ENCODE measurements around the gene ARFGEF2. TPM values are rescaled to one million over a fixed set of nuclear protein-coding genes. Genes with fewer than 3 reads are reported as not detected.
A peak's percentile ranks its signal among the peaks of the same experiment; 100 is the strongest.
"Not testable (repeated sequence)": the region's sequence is repeated elsewhere in the genome, so short reads cannot be mapped to it uniquely, and the experiment has no call there.

Gene ARFGEF2
- total RNA-seq, 1 experiment from 2014 or later = 17.9 TPM

GRCh38 chr20:48999890-49000870, 78.7 kb downstream of the ARFGEF2 start:
- H3K36me3 ChIP-seq (replicated peaks; ENCODE audit: control insufficient read depth, insufficient read depth, low read length) = peaks cover 8% of the 10 kb centered on the region
- H3K4me3 ChIP-seq (ENCODE audit: insufficient read depth, low read depth, low read length) = no peak overlapping the region
- DNase-seq = no peak
- H3K27me3 ChIP-seq (ENCODE audit: control insufficient read depth, insufficient read depth, low read length) = no peaks in the 10 kb centered on the region

- no peak for DNase-seq
- Histone ChIP-seq H3K27me3 (ENCODE audit: control insufficient read depth, insufficient read depth, low read length) (no peaks in the 10 kb centered on the region), H3K36me3 (replicated peaks; ENCODE audit: control insufficient read depth, insufficient read depth, low read length) (peaks cover 8% of the 10 kb centered on the region), H3K4me3 (ENCODE audit: insufficient read depth, low read depth, low read length) (no peak overlapping the region)
Observed at GRCh38 chr20:49001741-49002140, 80.2 kb downstream of the ARFGEF2 start.

- Histone ChIP-seq H3K4me3 (ENCODE audit: insufficient read depth, low read depth, low read length) (no peak overlapping the region), H3K27me3 (ENCODE audit: control insufficient read depth, insufficient read depth, low read length) (no peaks in the 10 kb centered on the region), H3K36me3 (replicated peaks; ENCODE audit: control insufficient read depth, insufficient read depth, low read length) (peaks cover 3% of the 10 kb centered on the region)
- no peak for DNase-seq
Observed at GRCh38 chr20:49006446-49006980, 85.0 kb downstream of the ARFGEF2 start.

- Histone ChIP-seq H3K4me3 (ENCODE audit: insufficient read depth, low read depth, low read length) (no peak overlapping the region), H3K27me3 (ENCODE audit: control insufficient read depth, insufficient read depth, low read length) (no peaks in the 10 kb centered on the region), H3K36me3 (replicated peaks; ENCODE audit: control insufficient read depth, insufficient read depth, low read length) (peaks cover 8% of the 10 kb centered on the region)
- DNase-seq = no peak
Observed at GRCh38 chr20:49009899-49010631, 88.6 kb downstream of the ARFGEF2 start.

GRCh38 chr20:49024220-49024619, 102.7 kb downstream of the ARFGEF2 start:
- peaks cover 13% of the 10 kb centered on the region for H3K36me3 ChIP-seq (replicated peaks; ENCODE audit: control insufficient read depth, insufficient read depth, low read length)
- DNase-seq = no peak

GRCh38 chr20:49028177-49028576, 106.7 kb downstream of the ARFGEF2 start:
- H3K27me3 ChIP-seq (ENCODE audit: control insufficient read depth, insufficient read depth, low read length); DNase-seq; H3K4me3 ChIP-seq (ENCODE audit: insufficient read depth, low read depth, low read length): not testable (repeated sequence)
- H3K36me3 ChIP-seq (replicated peaks; ENCODE audit: control insufficient read depth, insufficient read depth, low read length) = peaks cover 16% of the 10 kb centered on the region

More at GRCh38 chr20:49024220-49024619, 102.7 kb downstream of the ARFGEF2 start:
- H3K27me3 ChIP-seq (ENCODE audit: control insufficient read depth, insufficient read depth, low read length) = no peaks in the 10 kb centered on the region
- no peak overlapping the region for H3K4me3 ChIP-seq (ENCODE audit: insufficient read depth, low read depth, low read length)

GRCh38 chr20:49028684-49029083, 107.2 kb downstream of the ARFGEF2 start:
- DNase-seq = peak; percentile 37
- no peak overlapping the region for H3K4me3 ChIP-seq (ENCODE audit: insufficient read depth, low read depth, low read length)
- H3K36me3 ChIP-seq (replicated peaks; ENCODE audit: control insufficient read depth, insufficient read depth, low read length) = peaks cover 16% of the 10 kb centered on the region
- no peaks in the 10 kb centered on the region for H3K27me3 ChIP-seq (ENCODE audit: control insufficient read depth, insufficient read depth, low read length)

GRCh38 chr20:49029203-49029602, 107.7 kb downstream of the ARFGEF2 start:
- DNase-seq = no peak
- Histone ChIP-seq H3K36me3 (replicated peaks; ENCODE audit: control insufficient read depth, insufficient read depth, low read length) (peaks cover 16% of the 10 kb centered on the region), H3K4me3 (ENCODE audit: insufficient read depth, low read depth, low read length) (no peak overlapping the region), H3K27me3 (ENCODE audit: control insufficient read depth, insufficient read depth, low read length) (no peaks in the 10 kb centered on the region)

- Histone ChIP-seq H3K4me3 (ENCODE audit: insufficient read depth, low read depth, low read length) (no peak overlapping the region), H3K36me3 (replicated peaks; ENCODE audit: control insufficient read depth, insufficient read depth, low read length) (peaks cover 13% of the 10 kb centered on the region), H3K27me3 (ENCODE audit: control insufficient read depth, insufficient read depth, low read length) (no peaks in the 10 kb centered on the region)
- DNase-seq = no peak
Observed at GRCh38 chr20:49030954-49031619, 109.6 kb downstream of the ARFGEF2 start.

GRCh38 chr20:49032455-49032854, 110.9 kb downstream of the ARFGEF2 start:
- H3K4me3 ChIP-seq (ENCODE audit: insufficient read depth, low read depth, low read length) = no peak overlapping the region
- H3K27me3 ChIP-seq (ENCODE audit: control insufficient read depth, insufficient read depth, low read length) = no peaks in the 10 kb centered on the region
- DNase-seq = no peak
- peaks cover 10% of the 10 kb centered on the region for H3K36me3 ChIP-seq (replicated peaks; ENCODE audit: control insufficient read depth, insufficient read depth, low read length)

GRCh38 chr20:49034070-49034732, 112.7 kb downstream of the ARFGEF2 start:
- no peak for DNase-seq
- H3K27me3 ChIP-seq (ENCODE audit: control insufficient read depth, insufficient read depth, low read length) = no peaks in the 10 kb centered on the region
- peaks cover 4% of the 10 kb centered on the region for H3K36me3 ChIP-seq (replicated peaks; ENCODE audit: control insufficient read depth, insufficient read depth, low read length)
- no peak overlapping the region for H3K4me3 ChIP-seq (ENCODE audit: insufficient read depth, low read depth, low read length)

GRCh38 chr20:49037962-49038387, 116.5 kb downstream of the ARFGEF2 start:
- H3K4me3 ChIP-seq (ENCODE audit: insufficient read depth, low read depth, low read length) = no peak overlapping the region
- H3K36me3 ChIP-seq (replicated peaks; ENCODE audit: control insufficient read depth, insufficient read depth, low read length) = peaks cover 3% of the 10 kb centered on the region
- DNase-seq = no peak
- no peaks in the 10 kb centered on the region for H3K27me3 ChIP-seq (ENCODE audit: control insufficient read depth, insufficient read depth, low read length)

- no peak for DNase-seq
- H3K36me3 ChIP-seq (replicated peaks; ENCODE audit: control insufficient read depth, insufficient read depth, low read length) = no peaks in the 10 kb centered on the region
Observed at GRCh38 chr20:49039854-49040253, 118.3 kb downstream of the ARFGEF2 start.

GRCh38 chr20:49043000-49043399, 121.5 kb downstream of the ARFGEF2 start:
- DNase-seq = no peak
- H3K4me3 ChIP-seq (ENCODE audit: insufficient read depth, low read depth, low read length) = no peak overlapping the region
- H3K36me3 ChIP-seq (replicated peaks; ENCODE audit: control insufficient read depth, insufficient read depth, low read length) = no peaks in the 10 kb centered on the region
- H3K27me3 ChIP-seq (ENCODE audit: control insufficient read depth, insufficient read depth, low read length) = no peaks in the 10 kb centered on the region

More at GRCh38 chr20:49039854-49040253, 118.3 kb downstream of the ARFGEF2 start:
- no peaks in the 10 kb centered on the region for H3K27me3 ChIP-seq (ENCODE audit: control insufficient read depth, insufficient read depth, low read length)
- no peak overlapping the region for H3K4me3 ChIP-seq (ENCODE audit: insufficient read depth, low read depth, low read length)

Data from H7 (cell line).